ENCODE results near the gene EFEMP2. TPM values are rescaled to one million over a fixed set of nuclear protein-coding genes. Genes with fewer than 3 reads are reported as not detected.

Gene EFEMP2
- total RNA-seq, 1 donor from 2014 or later = 38.0 TPM

- peak; percentile 98 for DNase-seq (ENCODE audit: low read depth, low spot score)
- TF ChIP-seq CTCF (conservative IDR thresholded peaks at IDR 0.05) = no peak
- H3K9me3 Mint-ChIP-seq = no peaks in the 10 kb centered on the region
- peak within 1 kb of the TSS; percentile 89 for H3K4me3 Mint-ChIP-seq
- no peaks in the 10 kb centered on the region for H3K27me3 Mint-ChIP-seq (ENCODE audit: low read depth)
- H3K36me3 Mint-ChIP-seq (ENCODE audit: low read depth) = peaks cover 4% of the 10 kb centered on the region
- H3K27ac Mint-ChIP-seq (ENCODE audit: unreplicated experiment) = no peak within 1 kb of the TSS
- peaks cover 29% of the 10 kb centered on the region for H3K4me1 Mint-ChIP-seq
These were observed 46.6 kb upstream of the EFEMP2 start, which contains the start of gene DRAP1 for GRCh38 chr11:65919141-65919572. TSS of gene DRAP1 (plus strand) at chr11:65919426. CDS start at chr11:65919502, 76 bp downstream.

- no peaks in the 10 kb centered on the region for H3K27me3 Mint-ChIP-seq (ENCODE audit: low read depth)
- no peak within 1 kb of the TSS for H3K27ac Mint-ChIP-seq (ENCODE audit: unreplicated experiment)
- H3K9me3 Mint-ChIP-seq = no peaks in the 10 kb centered on the region
- peak within 1 kb of the TSS; percentile 89 for H3K4me3 Mint-ChIP-seq
- H3K36me3 Mint-ChIP-seq (ENCODE audit: low read depth) = peaks cover 4% of the 10 kb centered on the region
- TF ChIP-seq CTCF (conservative IDR thresholded peaks at IDR 0.05) = no peak
- no peak for DNase-seq (ENCODE audit: low read depth, low spot score)
- H3K4me1 Mint-ChIP-seq = peaks cover 29% of the 10 kb centered on the region
These were observed 45.9 kb upstream of the EFEMP2 start, which contains the start of gene C11orf68 for GRCh38 chr11:65918211-65919140. TSS of gene C11orf68 (minus strand) at chr11:65919062. CDS start at chr11:65919031, 31 bp downstream.

DNA sequence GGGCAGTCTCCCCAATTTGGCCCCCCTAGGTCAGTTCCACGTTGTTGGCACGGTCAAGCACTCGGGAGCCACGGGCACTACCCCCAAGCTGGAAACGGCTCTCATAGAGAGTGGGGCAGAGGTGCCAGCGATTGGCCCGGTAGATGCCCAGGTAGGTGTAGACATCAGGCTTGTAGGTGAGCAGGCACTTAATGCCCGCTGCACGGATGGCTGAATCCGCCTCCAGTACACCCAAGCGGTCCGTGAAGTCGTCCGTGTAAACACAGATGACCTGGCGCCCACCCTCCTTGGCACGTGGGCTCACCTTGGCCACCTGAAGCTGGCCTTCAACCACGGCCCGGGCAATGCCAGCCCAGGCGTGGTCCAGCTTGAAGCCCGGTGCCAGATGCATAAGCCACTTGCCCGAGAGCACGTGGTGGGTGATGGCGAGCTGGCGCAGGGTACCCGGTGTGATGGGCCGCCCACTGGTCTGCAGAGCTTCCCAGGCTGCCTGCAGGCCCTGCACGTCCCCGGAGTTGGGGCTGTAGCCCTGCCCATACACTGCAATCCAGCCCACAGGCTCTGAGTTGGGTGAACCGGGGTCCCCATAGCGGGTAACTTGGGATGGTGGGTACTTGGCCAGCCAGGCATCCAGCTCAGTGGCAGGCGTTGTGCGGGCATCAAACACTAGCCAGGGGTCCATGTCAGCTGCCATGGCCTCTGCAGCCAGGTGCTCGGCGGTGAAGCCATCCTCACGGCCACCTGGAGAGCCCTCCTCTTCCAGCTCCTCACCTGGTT, 45.0 kb upstream of the EFEMP2 start:
- Mint-ChIP-seq H3K9me3 (no peaks in the 10 kb centered on the region), H3K27ac (ENCODE audit: unreplicated experiment) (no peak overlapping the region), H3K4me1 (peaks cover 29% of the 10 kb centered on the region), H3K36me3 (ENCODE audit: low read depth) (peaks cover under 1% of the 10 kb centered on the region), H3K27me3 (ENCODE audit: low read depth) (no peaks in the 10 kb centered on the region), H3K4me3 (peak overlapping the region; percentile 89)
- no peak for TF ChIP-seq CTCF (conservative IDR thresholded peaks at IDR 0.05)
- no peak for DNase-seq (ENCODE audit: low read depth, low spot score)

- Mint-ChIP-seq H3K36me3 (ENCODE audit: low read depth) (no peaks in the 10 kb centered on the region), H3K4me3 (peak overlapping the region; percentile 89), H3K4me1 (peaks cover 29% of the 10 kb centered on the region), H3K27me3 (ENCODE audit: low read depth) (no peaks in the 10 kb centered on the region), H3K9me3 (no peaks in the 10 kb centered on the region), H3K27ac (ENCODE audit: unreplicated experiment) (no peak overlapping the region)
- TF ChIP-seq CTCF (conservative IDR thresholded peaks at IDR 0.05) = no peak
- DNase-seq (ENCODE audit: low read depth, low spot score) = no peak
These were observed 44.5 kb upstream of the EFEMP2 start for GRCh38 chr11:65917077-65917433.

DNA sequence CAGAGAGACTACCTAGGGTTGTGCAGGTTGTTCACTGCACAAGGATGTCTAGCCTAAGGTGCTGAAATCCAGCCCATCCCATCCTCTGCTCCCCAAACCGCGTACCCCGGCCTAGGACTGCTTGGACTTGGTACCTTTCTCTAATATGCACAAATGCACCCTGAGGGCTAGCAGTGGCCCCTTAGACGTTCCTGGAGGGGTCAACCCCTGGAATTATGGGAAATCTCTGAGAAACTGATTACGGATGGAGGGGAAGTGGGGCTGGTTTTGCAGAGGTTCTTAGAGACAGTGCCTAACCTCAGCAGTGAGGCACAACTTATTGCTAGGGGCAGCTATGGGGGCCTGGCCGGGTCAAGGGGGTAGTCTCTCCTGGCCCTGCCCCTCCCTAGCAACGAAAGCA, 43.8 kb upstream of the EFEMP2 start:
- Mint-ChIP-seq H3K36me3 (ENCODE audit: low read depth) (no peaks in the 10 kb centered on the region), H3K4me1 (peaks cover 34% of the 10 kb centered on the region), H3K4me3 (peak overlapping the region; percentile 89), H3K27me3 (ENCODE audit: low read depth) (no peaks in the 10 kb centered on the region), H3K27ac (ENCODE audit: unreplicated experiment) (no peak overlapping the region), H3K9me3 (no peaks in the 10 kb centered on the region)
- DNase-seq (ENCODE audit: low read depth, low spot score) = no peak
- TF ChIP-seq CTCF (conservative IDR thresholded peaks at IDR 0.05) = no peak
